GM13976 (cell line): ENCODE data around the gene CCDC85C.

Experiments
- DNase-seq: peaks from one replicate; pipeline ENCODE4 v3.0.0; 2012; ENCODE audit warnings: low spot score
- CTCF ChIP-seq: IDR thresholded peaks from 2 replicates; pipeline ENCODE4 v1.5.1; 2012; ENCODE audit warnings: borderline replicate concordance, mild to moderate bottlenecking; ENCODE audit not compliant: insufficient read depth; ENCODE audit errors: extremely low read depth, missing control alignments, control extremely low read depth
- in situ Hi-C: fragments of 300-500 bp; cut with MboI; formaldehyde crosslinking; loops from one replicate; pipeline ENCODE4 v1.12.0; 2022; ENCODE audit warnings: low sequenced_read_pairs, mixed read lengths, inconsistent platforms; ENCODE audit not compliant: unreplicated experiment

The CCDC85C gene

GRCh38 chr14:99473458-99473857, 130.5 kb downstream of the CCDC85C start:
- in situ Hi-C loops: no loop called here
- TF ChIP-seq CTCF: no peak
- DNase-seq: no peak

- in situ Hi-C loops: no loop called here
- no peak for TF ChIP-seq CTCF
- DNase-seq: no peak
These were observed 131.1 kb downstream of the CCDC85C start for GRCh38 chr14:99472937-99473336.

GRCh38 chr14:99471731-99472130, 132.3 kb downstream of the CCDC85C start:
- no peak for DNase-seq
- no peak for TF ChIP-seq CTCF
- in situ Hi-C loops: no loop called here

GRCh38 chr14:99468836-99469592, 135.0 kb downstream of the CCDC85C start:
- TF ChIP-seq CTCF: no peak
- DNase-seq: no peak
- in situ Hi-C loops: no loop called here

DNA sequence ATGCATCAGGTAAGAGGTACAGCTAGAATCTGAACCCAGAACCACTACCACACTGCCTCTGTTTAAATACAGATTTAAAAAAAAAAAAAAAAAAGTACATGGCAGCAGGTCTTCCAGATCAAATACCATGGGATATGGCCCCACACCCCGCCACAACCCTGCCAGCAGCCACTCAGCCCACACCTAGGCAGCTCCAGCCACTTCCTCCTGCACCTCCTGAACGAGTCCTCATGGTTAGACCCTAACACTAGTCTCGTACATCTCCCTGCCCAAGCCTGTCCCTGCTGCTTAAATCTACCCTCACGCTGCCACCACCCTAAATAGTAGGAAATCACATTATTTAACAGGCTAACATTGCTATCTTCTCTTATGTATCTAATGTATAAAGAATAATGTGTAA, 135.9 kb downstream of the CCDC85C start:
- in situ Hi-C loops: no loop called here
- TF ChIP-seq CTCF: no peak
- no peak for DNase-seq

DNA sequence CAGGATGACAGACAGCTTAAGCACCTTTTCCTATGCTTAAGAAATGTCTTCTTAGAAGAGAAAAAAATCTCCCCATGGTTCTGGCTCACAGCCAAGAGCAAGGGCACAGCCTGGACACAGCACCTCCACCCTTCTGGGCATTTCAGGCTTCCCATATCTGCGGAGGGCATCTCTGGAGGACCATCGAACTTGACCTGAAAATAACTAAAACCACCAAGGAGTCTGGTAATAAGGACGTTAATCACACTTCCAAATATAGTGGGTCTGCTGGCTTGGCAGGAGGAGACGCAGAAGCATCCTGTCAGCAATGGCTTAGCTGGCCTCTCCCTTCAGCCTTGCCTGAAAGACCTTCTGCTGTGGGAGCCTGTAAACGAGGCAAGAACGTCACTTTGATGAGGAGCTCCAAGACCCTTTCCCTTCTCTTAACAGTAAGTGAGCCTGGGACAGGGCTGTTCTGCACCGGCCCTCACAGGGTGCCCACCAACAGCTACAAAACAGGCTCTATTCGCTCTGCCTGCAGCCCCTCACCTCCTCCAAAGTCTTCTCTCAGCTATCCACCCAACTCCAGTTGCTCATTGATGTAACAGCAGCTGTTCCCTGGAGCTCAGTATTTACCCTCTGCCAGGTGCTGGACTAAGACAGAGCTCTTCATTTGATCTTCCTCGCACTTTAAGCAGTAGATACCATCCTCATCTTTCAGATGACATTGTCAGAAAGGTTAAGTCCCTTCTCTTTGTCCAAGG, 136.5 kb downstream of the CCDC85C start:
- DNase-seq: no peak
- no peak for TF ChIP-seq CTCF
- in situ Hi-C loops: no loop called here
